Thoracic aorta (tissue), 2 donors: ENCODE data around the gene OR10A5. TPM values are rescaled to one million over a fixed set of nuclear protein-coding genes. Genes with fewer than 3 reads are reported as not detected.
"Not testable (repeated sequence)": the region's sequence is repeated elsewhere in the genome, so short reads cannot be mapped to it uniquely, and the experiment has no call there.

ENCODE experiments used
- ATAC-seq: fragments of 150-250 bp; one replicate; pipeline ENCODE4 v1.8.0; 2017; ENCODE audit warnings: low read depth; ENCODE audit not compliant: insufficient number of reproducible peaks, low FRiP score
- DNase-seq: peaks from one replicate; pipeline ENCODE4 v3.0.0-alpha.2; 2020; ENCODE audit warnings: low spot score
- H3K27ac ChIP-seq, 2 donors: fragments of 200-600 bp; sonication (generic); 1 replicate in 1 of 2; 2 replicates in 1 of 2; pipeline ENCODE4 v1.5.1; 2016; ENCODE audit warnings: mild to moderate bottlenecking in 2 of 2, moderate library complexity in 2 of 2
- H3K27me3 ChIP-seq: fragments of 200-600 bp; sonication (generic); replicated peaks from 2 replicates; pipeline ENCODE4 v1.6.0; 2016; ENCODE audit warnings: mild to moderate bottlenecking; ENCODE audit not compliant: insufficient read depth
- H3K36me3 ChIP-seq: fragments of 200-600 bp; sonication (generic); one replicate; pipeline ENCODE4 v1.5.1; 2016
- H3K4me1 ChIP-seq, 2 donors: fragments of 200-600 bp; sonication (generic); 1 replicate in 1 of 2; 2 replicates in 1 of 2; pipeline versions ENCODE4 v1.5.1 to v1.6.0; 2016; ENCODE audit warnings: low read depth in 2 of 2, mild to moderate bottlenecking in 1 of 2; ENCODE audit not compliant: control insufficient read depth in 1 of 2
- H3K4me3 ChIP-seq: fragments of 200-600 bp; sonication (generic); 2 replicates; pipeline ENCODE4 v1.5.1; 2016; ENCODE audit warnings: mild to moderate bottlenecking
- H3K9me3 ChIP-seq: fragments of 200-600 bp; sonication (generic); 2 replicates; pipeline ENCODE4 v1.5.1; 2016
- total RNA-seq, 2 donors: library from RNA; depleted of rRNA; stranded (reverse); fragments of >200 nt; gene quantifications; one replicate each; pipeline versions ENCODE4 v1.1.0 to v1.2.3, GENCODE V29; 2016
- TF ChIP-seq, protein P1 (sequence below): fragments of 200-600 bp; sonication (generic); IDR thresholded peaks from one replicate; pipeline ENCODE4 v1.5.1; 2019; ENCODE audit warnings: antibody characterized with exemption

OR10A5 gene, protein sequence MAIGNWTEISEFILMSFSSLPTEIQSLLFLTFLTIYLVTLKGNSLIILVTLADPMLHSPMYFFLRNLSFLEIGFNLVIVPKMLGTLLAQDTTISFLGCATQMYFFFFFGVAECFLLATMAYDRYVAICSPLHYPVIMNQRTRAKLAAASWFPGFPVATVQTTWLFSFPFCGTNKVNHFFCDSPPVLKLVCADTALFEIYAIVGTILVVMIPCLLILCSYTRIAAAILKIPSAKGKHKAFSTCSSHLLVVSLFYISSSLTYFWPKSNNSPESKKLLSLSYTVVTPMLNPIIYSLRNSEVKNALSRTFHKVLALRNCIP
- not detected for total RNA-seq

DNA sequence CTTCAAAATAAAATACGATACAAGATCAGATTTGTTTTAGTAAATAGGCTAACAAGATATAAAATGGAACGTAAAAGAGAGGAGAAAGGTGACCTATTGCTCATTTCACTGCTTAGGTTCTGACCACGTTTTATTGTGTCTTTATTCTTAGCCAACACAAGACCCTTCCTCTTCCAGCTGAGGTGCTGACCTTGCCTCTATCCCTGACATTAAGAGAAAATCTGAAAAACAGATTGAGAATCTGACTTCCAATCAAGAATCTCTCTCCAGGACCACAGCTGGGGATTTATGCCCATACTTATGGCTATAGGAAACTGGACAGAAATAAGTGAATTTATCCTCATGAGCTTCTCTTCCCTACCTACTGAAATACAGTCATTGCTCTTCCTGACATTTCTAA is at the start of gene OR10A5:
TSS of gene OR10A5 (plus strand) at position 301 of the 400 bp plus-strand sequence. CDS start at position 301, 0 bp downstream.
- Histone ChIP-seq H3K4me1 (no peaks in the 10 kb centered on the region), H3K27me3 (no peaks in the 10 kb centered on the region), H3K4me3 (no peak within 1 kb of the TSS), H3K36me3 (no peaks in the 10 kb centered on the region), H3K9me3 (no peaks in the 10 kb centered on the region), H3K27ac (no peak within 1 kb of the TSS)
- DNase-seq, result no peak
- TF ChIP-seq, protein P1, sequence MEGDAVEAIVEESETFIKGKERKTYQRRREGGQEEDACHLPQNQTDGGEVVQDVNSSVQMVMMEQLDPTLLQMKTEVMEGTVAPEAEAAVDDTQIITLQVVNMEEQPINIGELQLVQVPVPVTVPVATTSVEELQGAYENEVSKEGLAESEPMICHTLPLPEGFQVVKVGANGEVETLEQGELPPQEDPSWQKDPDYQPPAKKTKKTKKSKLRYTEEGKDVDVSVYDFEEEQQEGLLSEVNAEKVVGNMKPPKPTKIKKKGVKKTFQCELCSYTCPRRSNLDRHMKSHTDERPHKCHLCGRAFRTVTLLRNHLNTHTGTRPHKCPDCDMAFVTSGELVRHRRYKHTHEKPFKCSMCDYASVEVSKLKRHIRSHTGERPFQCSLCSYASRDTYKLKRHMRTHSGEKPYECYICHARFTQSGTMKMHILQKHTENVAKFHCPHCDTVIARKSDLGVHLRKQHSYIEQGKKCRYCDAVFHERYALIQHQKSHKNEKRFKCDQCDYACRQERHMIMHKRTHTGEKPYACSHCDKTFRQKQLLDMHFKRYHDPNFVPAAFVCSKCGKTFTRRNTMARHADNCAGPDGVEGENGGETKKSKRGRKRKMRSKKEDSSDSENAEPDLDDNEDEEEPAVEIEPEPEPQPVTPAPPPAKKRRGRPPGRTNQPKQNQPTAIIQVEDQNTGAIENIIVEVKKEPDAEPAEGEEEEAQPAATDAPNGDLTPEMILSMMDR, result no peak
- no peak for ATAC-seq

DNA sequence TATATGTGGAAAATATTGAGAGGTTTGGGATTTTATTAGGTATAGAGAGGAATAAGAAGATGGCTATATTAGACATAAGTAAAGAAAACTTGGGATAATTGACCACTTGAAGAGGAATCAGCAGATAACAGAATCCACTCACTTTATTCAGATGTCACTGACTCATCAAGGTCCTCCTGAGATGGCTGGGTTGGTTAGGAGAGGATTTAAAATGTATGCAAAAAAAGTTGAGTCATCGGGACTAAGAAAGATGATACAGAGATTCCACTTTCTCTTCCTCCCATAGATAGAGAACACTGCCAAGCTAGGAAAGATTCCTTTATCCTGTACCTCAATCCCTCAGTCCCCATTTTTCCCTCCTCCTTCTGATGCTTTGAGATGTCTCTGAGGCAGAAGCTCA is 46.1 kb upstream of the OR10A5 start, which contains the start of gene OR6A2:
TSS of gene OR6A2 (minus strand) at position 288 of the 400 bp plus-strand sequence. CDS start 3,981 bp downstream, outside the sequence.
- Histone ChIP-seq H3K4me1 (no peaks in the 10 kb centered on the region), H3K4me3 (no peak within 1 kb of the TSS), H3K9me3 (no peaks in the 10 kb centered on the region), H3K36me3 (no peaks in the 10 kb centered on the region), H3K27me3 (no peaks in the 10 kb centered on the region), H3K27ac (no peak within 1 kb of the TSS)
- TF ChIP-seq, protein P1, result no peak
- ATAC-seq (no peak), DNase-seq (no peak)

DNA sequence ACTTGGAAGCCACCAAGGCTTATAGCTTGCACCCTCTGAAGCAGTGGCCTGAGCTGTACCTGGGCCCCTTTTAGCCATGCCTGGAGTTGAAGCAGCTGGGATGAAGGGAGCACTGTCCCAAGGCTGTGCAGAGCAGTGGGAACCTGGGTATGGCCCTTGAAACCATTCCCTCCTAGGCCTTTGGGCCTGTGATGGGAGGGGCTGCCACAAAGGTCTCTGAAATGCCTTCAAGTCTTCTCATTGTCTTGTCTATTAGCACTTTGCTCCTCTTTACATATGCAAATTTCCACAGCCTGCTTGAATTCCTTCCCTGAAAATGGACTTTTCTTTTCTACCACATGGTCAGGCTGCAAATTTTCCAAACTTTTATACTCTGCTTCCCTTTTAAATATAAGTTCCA is 44.4 kb upstream of the OR10A5 start:
- not testable (repeated sequence) for H3K9me3 ChIP-seq, H3K27ac ChIP-seq, H3K27me3 ChIP-seq, ATAC-seq, H3K4me3 ChIP-seq, DNase-seq, H3K4me1 ChIP-seq, H3K36me3 ChIP-seq

DNA sequence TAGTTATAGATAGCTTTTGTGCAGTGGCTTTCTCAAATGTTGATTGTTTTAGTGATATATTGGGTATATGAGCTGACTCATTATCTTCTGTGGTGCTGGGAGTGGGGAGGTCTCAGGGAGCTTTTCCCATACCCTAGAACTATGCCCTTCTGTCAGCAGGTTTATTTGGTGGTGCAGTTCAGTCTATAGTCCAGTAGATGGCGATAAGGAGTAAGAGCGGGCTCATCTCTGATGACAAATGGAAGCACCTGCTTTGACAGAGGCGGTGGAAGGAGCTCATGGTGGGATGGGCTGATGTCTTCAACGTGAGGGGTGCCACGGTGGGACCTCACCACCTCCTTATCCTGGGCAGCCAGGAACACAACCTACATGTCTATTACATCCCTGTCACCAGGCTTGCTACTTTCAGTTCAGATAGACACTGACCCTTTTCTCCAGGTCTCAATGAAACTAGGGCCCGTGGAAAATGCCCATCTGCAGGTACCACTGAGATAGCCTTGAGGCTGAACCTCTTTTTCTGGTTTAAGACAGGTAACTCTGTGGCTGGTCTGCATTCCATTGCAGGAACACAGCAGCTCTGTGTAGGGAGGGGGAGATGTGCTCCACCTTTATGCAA is 33.0 kb upstream of the OR10A5 start:
- Histone ChIP-seq H3K27ac (no peak overlapping the region), H3K4me1 (no peaks in the 10 kb centered on the region), H3K27me3 (no peaks in the 10 kb centered on the region), H3K36me3 (no peaks in the 10 kb centered on the region), H3K4me3 (no peak overlapping the region), H3K9me3 (no peaks in the 10 kb centered on the region)
- TF ChIP-seq, protein P1, result peak; percentile 72
- ATAC-seq, result no peak
- no peak for DNase-seq

DNA sequence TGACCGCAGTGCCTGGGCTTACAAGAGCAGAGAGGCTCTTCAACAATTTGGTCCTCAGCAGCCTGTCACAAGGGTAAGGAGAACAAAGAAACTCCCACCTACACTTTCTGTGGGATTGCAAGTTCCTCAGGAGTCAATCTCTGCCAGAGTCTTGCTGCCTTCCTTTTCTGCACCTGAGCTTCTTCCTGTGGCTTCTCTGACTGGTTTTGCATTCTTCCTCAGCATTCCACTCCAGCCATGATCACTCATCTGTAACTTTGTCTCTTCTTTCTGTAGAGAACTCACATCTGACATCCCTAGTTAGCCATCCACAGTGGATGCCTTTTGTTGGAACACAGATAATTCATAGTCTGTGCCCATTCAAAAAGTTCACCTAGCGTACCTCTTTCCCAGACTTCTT is 31.8 kb upstream of the OR10A5 start:
- H3K27ac ChIP-seq, result no peak overlapping the region
- no peak for DNase-seq
- TF ChIP-seq, protein P1, result no peak
- H3K27me3 ChIP-seq, result no peaks in the 10 kb centered on the region
- H3K9me3 ChIP-seq, result no peaks in the 10 kb centered on the region
- H3K36me3 ChIP-seq, result no peaks in the 10 kb centered on the region
- H3K4me1 ChIP-seq, result no peaks in the 10 kb centered on the region
- no peak for ATAC-seq
- H3K4me3 ChIP-seq, result no peak overlapping the region
